ENCODE data around the gene MMD2.
"Not testable (repeated sequence)": the region's sequence is repeated elsewhere in the genome, so short reads cannot be mapped to it uniquely, and the experiment has no call there.

The MMD2 gene, protein sequence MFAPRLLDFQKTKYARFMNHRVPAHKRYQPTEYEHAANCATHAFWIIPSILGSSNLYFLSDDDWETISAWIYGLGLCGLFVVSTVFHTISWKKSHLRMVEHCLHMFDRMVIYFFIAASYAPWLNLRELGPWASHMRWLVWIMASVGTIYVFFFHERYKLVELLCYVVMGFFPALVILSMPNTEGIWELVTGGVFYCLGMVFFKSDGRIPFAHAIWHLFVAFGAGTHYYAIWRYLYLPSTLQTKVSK

DNA sequence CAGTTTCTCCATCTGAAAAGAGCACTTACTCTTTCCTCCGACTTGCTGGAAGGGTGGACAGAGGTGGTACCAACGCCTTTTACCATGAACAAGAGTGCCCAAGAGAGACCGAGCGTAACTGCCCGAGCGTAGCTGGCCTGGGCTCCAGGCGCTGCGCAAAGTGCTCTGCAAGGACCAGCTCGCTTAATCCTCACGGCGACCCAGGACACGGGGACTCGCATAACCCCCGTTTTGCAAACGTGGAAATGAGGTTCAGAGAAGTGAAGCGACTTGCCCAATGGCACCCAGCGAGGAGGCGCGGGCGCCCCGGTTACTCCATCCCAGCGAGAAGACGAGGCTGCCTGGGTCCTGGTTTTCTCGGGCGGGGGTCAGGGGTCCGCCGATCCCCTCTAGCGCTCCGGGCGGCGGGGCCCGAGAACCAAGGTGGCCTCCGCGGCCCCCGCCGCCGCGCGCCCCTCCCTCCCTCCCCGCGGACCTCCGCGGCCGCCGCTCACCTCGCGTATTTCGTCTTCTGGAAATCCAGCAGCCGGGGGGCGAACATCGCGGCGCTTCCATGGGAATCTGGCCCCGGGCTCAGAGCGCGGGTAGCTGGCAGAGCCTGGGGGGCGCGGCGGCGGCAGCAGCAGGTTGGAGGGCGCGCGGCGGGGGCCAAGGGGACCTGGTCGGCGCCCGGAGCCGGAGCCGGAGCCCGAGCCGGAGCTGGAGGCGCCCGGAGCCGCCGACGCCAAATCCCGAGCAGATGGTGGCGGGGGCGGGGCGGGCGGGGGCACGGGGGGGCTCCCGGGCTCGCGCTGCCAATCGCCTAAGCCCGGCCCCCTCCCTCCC, at the start of gene MMD2:
MMD2 (minus strand) TSS at position 711 of the 825 bp plus-strand sequence; CDS start at position 541, 170 bp downstream.
- no peak for DNase-seq

DNA sequence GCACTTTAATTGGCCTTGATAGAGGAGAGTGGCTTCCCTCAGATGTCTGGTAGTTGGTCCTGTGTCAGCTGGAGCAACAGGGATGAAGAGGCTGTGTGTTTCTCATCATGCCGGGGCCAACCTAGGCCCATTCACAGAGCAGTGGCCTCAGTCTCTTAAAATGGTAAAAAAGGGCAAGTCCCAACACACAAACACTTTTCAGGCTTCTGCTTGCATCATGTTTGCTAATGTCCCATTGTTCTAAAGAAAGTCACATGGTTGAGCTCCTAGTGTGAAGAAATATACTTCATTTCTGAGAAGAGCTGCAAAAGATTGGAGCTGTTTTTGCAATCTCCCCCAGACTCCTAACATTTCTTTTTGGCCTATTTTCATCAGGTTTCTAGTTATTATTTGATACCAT, 46.1 kb upstream of the MMD2 start:
- no peak for DNase-seq

DNA sequence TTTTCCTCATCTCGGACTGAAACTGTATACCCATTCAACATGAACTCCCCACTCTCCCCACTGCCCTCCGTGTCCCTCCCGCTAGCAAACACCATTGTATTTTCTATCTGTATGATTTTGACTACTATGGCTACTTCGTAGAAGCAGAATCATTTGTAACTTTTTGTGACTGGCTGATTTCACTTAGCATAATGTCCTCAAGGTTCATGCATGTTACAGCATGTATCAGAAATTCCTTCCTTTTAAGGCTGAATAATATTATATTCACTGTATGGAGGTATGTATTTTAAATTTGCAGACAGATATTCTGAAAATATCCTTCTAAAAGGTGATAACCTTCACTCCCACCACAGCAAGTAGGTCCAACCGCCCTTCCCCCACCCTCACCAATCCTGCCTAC, 42.9 kb upstream of the MMD2 start:
- no peak for DNase-seq

DNA sequence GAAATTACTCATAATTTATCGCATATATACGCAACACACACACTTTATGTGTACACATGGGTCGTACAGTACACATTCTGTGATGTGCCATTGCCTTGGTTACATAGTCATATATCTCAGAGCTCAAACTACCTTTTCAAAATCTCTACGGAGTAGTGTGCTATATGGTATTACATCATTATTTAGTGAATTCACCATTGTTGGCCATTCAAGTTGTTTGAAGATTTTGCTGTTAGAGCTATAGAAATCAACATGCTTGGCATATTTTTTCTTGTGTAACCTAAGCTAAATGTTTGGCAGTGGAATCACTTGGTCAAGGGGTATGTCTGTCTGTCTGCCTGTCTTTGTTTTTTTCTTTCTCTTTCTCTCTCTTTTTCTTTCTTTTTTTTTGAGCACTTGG, 42.0 kb upstream of the MMD2 start:
- DNase-seq, result no peak

DNA sequence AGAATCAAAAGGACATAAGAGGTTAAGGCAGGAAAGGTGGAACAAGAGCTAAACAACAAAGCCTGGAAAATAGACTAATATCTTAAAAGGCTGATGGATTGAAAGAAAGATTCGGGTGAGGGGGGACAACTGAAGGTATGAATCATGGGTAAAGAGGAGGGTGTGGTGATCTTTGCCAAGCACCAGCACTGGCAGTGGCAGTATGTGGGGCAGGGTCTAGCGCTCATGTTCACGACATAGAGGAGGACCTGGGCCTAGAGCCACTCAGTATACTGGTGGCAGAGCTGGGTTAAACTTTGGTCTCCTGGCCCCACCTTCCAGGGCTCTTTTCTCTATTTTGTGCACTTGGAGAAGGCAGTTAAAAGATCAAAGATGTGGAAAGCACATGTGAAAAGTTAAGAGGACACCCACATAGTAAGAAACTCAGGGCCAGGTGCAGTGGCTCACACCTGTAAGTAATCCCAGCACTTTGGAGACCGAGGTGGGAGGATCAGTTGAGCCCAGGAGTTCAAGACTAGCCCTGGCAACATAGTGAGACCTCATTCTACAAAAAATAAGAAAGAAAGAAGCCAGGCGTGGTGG, 40.5 kb upstream of the MMD2 start:
- DNase-seq, result no peak

DNA sequence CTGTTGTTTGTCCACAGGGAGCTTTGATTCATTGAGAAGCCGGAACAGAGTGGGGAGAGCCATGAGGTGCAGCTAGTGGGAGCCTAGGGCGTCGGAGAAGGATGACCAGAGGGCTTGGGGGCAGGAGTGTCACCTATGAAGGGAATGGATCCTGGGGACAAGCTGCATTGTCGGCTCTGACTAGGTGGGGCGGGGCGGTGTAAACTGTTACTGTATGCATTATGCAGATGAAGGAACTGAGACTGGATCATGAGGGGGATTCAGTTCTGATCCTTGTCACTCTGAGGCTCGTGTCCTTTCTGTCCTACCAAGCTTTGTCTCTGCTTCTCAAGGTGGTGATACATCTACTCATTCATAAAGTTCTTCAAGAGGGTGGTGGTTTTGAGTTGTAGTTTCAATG, 39.9 kb upstream of the MMD2 start:
- DNase-seq, result no peak

DNA sequence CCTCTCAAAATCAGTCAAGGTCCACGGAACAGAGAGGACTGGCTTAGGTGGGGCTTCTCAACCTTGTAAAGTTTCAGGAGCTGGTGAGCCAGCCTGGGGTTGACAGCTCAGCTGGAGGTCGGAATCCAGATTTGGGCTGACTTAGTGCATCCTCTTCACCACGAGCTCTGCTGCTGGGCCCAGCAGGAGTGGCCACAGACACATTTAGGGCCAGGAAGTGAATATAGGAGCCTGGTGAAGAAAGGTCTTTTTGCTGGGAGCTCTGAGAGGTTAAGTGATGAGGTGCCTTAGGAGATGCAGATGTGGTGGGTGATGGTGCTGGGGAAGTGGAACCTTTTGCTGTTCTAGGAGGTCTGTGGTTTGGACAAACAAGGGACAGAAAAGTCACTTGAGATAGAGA, 39.3 kb upstream of the MMD2 start:
- DNase-seq, result no peak

DNA sequence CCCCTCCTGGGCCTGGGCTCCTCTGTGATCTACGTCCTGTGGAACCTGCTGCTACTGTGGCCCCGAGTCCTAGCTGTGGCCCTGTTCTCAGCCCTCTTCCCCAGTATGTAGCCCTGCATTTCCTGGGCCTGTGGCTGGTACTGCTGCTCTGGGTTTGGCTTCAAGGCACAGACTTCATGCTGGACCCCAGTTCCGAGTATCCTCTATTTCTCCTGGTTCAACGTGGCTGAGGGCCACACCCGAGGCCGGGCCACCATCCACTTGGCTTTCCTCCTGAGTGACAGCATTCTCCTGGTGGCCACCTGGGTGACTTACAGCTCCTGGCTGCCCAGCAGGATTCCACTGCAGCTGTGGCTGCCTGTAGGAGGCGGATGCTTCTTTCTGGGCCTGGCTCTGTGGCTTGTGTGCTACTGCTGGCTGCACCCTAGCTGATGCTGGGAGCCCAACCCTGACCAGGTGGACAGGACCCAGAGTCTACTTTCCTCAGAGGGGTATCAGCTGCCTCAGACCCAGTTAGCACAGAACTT, 37.8 kb upstream of the MMD2 start:
- no peak for DNase-seq

DNA sequence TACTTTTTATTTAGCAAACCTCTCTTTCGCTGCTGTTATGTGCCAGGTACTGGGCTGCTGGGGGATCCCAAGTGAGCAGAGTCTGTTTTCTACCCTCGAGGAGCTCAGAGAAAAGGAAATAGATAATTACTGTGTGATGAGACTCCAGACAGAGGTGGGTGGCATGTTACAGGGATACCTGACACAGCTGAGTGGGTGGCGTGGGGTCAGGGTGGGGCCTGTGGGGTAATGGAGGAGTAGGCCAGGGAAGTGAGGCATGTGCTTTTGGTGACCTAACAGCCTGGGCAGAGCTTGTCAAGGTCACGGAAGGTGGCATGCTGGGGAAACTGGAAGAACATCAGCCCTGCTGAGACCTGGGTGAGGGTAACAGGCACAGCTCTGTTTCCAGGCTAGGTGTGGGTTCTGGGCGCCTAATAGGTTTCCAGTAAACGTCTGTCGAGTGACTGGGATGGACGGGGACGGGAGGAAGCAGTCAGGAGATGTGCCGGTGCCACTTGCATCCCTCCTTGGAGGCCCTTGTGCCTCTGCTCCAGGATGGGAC, 36.5 kb upstream of the MMD2 start:
- DNase-seq, result no peak

DNA sequence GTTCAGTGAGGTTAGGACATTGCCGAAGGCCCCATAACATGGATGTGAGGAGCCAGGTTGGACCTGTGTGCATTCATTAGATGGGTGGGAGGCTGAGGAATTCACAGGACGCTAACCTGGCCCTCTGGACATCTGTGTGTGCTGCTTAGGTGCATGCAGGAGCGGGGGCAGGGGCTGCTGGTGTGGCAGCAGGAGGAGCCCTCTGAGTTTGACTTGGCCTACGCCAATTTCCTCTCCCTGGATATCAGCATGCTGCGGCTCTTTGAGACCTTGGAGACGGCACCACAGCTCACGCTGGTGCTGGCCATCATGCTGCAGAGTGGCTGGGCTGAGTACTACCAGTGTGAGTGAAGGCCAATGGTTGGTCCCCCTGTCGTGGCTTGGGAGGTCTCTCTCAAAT, 34.5 kb upstream of the MMD2 start:
- DNase-seq, result no peak

DNA sequence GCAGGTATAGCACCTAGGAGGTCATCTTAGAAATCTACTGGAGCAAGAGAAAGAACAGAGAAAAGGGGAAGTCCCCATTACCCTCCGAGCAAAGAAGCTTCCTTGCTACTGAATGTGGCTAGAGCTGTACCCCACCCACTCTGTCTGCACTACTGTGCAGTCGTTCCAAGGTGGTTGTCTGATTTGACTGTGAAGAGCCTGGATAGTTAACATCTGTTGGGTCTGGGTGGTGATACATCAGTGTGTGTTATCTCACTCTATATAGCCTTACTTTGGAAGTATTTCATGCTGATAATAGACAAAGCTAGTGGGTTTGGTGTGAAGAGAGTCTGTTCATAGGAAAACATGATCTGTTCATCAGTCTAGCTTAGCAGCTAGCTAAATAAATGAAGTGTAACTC, 23.8 kb upstream of the MMD2 start:
- DNase-seq, result not testable (repeated sequence)

DNA sequence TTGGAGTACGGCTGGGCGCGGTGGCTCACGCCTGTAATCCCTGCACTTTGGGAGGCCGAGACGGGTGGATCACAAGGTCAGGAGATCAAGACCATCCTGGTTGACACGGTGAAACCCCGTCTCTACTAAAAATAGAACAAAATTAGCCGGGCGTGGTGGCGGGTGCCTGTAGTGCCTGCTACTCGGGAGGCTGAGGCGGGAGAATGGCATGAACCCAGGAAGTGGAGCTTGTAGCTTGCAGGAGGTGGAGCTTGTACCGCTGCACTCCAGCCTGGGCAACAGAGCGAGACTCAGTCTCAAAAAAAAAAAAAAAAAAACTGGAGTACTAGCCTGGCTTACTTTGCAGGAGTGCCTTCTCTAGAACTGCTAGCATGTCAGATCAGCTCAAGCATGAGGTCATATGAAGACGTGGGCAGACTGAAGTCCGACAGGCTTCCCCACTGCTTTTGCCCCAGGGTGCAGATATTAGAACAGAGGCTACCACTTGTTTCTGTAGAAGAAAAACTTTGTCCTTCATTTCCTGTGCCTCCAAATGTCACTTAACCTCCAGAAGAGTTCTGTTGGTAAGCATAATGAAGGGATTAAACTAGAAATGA, 22.4 kb upstream of the MMD2 start:
- not testable (repeated sequence) for DNase-seq

DNA sequence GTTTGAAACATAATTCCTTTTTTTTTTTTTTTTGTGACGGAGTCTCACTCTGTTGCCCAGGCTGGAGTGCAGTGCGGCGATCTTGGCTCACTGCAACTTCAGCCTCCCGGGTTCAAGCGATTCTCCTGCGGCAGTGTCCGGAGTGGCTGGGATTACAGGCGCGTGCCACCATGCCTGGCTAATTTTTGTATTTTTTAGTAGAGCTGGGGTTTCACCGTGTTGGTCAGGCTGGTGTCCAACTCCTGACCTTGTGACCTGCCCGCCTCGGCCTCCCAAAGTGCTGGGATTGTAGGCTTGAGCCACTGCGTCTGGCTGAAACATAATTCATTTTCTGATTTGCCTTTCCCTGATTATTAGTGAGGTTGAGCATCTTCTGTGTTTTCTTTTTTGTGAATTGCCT, 16.6 kb upstream of the MMD2 start:
- not testable (repeated sequence) for DNase-seq

DNA sequence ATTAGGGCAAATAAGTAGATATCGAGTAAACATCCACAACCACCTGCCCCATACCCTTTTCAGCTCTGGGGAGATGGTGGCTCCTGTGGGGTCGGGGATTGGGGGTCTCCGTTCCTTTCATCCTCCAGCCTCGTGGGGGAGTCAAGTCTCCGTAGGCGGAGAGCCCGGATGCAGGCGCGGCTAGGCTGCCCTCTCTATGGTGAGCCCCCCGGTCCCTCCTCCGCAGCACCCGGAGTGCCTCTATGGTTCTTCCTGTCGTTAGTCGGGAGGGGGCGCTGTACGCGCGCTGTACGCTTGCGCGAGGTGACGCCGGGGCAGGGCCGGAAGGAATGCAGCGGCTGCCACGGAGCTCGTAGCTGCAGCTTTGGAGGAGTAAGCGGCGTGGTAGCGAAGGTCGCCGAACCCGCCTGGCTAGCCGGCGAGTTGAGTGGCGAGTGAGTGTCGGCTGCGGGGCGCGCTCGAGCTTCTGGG, 14.8 kb upstream of the MMD2 start:
- DNase-seq, result peak; percentile 76 to 89

DNA sequence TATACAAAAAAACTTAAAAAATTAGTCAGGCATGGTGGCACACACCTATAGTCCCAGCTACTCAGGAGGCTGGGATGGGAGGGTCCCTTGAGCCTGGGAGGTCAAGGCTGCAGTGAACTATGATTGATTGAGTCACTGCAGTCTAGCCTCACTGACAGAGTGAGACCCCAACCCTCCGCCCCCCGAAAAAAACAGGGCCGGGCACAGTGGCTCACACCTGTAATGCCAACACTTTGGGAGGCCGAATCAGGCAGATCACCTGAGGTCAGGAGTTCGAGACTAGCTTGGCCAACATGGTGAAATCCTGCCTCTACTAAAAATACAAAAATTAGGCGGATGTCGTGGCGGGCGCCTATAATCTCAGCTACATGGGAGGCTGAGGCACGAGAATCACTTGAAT, 13.5 kb upstream of the MMD2 start:
- not testable (repeated sequence) for DNase-seq

DNA sequence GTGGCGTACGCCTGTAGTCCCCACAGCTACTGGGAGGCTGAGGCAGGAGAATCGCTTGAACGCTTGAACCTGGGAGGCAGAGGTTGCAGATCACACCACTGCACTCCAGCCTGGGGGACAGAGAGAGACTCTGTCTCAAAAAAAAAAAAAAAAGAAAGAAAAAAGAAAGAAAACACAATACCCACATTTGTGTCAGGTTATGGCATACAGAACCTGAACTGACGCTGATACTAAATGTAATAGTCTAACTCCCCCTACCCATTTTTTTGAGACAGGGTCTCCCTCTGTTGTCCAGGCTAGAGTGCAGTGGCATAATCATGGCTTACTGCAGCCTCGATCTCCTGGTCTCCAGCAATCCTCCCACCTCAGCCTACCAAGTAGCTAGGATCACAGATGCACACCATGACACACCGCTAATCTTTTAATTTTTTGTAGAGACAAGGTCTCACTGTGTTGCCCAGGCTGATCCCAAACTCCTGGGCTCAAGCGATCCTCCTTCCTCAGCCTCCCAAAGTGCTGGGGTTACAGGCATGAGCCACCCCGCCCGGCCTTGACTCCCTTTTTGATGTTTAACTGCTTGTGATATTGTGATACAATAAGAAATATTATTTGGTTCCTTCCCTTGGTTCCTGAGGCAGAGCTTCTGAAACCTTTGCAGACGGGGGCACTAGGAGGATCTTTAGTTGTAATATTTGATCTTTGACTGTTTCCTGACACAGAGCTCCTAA, 6.5 kb upstream of the MMD2 start:
- DNase-seq, result no peak

DNA sequence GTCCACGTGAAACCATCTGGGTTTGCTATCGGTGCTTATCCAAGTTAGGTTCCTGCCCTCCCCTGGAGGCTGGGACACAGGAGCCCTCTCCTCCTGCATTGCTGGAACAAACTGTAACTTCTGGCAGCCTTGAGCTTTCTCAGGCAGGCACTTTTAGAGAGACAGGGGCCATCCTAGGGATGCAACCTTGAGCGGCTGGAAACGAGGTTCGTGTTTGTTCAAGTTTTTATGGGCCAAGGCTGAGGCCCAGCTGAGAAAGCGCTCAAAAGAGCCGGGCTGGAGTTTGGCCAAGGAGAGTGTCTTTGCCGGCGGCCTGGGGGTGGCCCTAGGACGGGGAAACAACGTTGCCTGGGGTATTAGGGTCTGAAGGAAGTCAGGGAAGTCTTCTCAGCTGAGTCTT, 5.5 kb upstream of the MMD2 start:
- DNase-seq, result no peak

DNA sequence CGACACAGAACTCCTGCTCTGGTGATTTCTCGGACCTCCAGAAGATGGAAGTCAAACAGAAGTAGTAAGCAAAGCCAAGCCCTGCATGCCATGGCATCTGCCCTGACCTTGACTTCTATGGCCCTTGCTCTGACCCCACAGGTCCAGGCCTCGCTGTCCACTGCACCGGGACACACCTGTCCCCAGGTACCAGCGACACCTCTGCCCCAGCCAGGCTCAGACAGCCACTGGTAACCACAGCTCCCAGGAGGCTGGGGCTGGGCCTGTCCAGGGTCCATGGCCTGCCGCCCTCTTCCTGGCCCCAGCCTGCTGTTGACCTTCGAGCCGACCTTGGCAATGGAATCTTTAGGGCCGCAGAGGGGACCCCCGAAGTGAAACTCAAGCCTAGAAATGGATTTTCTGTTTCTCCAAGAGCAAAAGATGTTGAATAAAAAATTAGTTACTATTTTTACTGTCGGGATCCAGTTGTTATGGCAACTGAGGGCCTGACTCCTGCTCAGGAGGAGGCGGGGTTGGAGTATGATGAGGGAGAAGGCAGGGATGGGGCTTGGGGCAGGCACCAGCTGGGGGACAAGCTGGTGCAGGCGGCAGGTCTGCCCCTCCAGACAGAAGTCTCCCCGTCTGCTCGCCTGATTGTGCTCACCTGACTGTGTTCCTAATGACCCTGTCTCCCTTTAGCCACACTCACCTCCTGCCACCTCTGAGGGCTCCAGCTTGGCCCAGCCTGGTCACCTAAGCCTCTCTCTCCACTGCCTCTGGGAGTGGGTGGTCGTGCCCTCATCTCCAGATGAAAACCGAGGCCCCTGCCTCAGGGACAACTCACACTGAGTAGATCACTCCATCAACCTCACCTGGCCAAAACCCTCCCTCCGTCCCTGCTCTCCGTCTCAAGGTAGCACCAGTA, 4.1 kb upstream of the MMD2 start:
- no peak for DNase-seq

DNA sequence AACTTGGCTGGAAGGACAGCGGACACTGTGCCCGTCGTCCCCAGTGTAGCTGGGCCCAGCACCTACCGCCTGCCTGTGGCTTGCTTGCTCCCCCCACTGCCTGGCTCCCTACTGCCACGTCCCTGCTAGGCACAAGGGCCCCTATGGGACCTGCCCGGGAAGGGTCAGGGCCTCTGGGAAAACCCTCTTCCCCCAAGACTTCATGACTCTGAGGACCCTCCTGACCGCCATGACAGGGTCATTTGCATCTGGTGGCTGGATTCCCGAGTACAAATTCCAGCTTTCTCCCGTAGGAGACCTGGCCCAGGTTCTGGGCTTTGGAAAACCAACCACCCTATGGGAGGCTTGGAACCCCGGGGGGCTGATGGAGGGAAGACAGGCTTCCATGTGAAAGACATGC, 1.4 kb upstream of the MMD2 start:
- no peak for DNase-seq

DNA sequence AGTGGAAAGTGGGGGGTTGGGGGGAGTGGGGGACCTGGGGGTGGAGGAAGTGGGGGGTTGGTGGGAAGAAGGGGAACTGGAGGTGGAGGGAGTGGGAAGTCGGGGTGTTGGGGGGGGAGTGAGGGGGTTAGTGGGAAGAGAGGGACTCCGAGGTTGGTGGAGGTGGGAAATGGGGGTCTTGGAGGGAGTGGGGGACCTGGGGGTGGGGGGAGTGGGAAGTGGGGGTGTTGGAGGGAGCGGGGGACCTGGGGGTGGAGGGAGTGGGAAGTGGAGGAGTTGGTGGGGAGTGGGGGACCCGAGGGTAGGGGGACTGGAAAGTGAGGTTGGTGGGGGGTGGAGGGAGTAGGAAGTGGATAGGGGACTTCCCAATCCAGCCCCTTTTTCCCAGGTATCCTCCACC, 906 bp upstream of the MMD2 start:
- DNase-seq, result no peak

DNA sequence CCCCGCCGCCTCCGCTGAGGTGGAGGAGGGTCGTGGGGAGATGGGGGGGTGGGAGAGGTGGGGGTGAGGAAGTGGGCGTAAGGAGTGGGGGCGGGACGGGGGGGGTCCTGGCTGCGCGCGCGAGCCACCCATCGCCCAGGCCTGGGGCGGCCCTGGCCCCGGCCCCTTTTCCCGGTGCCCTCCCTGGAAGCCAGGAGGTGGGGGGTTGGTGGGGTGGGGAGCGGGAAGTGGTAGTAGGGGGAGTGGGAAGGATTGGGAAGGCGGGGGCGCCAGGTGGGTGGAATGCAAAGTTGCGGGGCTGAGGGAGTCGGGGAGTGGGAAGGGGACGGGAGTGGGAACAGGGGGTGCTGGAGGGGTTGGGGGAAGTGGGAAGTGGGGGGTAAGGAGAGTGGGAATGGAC, 319 bp upstream of the MMD2 start:
- DNase-seq, result no peak

Measured in bone marrow (tissue), 2 donors.